PC-9 (cell line): ENCODE results near the gene ALPK1. TPM values are rescaled to one million over a fixed set of nuclear protein-coding genes. Genes with fewer than 3 reads are reported as not detected.

ENCODE experiments used
- BruUV-seq: library from RNA; stranded (reverse); fragments of 400-500 nt; replicated peaks from 2 replicates; lab custom pipeline; 2021; lab: Mats Ljungman, UMichigan
- CTCF ChIA-PET: fragments of 300-600 bp; sonication (Branson Sonifier 250); formaldehyde crosslinking; loops from one replicate; lab custom pipeline; 2022; ENCODE audit warnings: antibody characterized with exemption; lab: Charles Lee
- POLR2A ChIA-PET: fragments of 300-600 bp; sonication (Branson Sonifier 250); formaldehyde crosslinking; loops from one replicate; lab custom pipeline; 2022; ENCODE audit warnings: antibody characterized with exemption; ENCODE audit not compliant: unreplicated experiment; lab: Charles Lee
- DNase-seq, 2 experiments: peaks; one replicate each; pipeline versions ENCODE4 v3.0.0 to v3.0.0-alpha.2; 2015 to 2022; ENCODE audit warnings: mixed read lengths in 1 of 2
- H2AFZ ChIP-seq: fragments of 200-600 bp; sonication (generic); 2 replicates; pipeline ENCODE4 v1.8.1; 2017; ENCODE audit warnings: antibody characterized with exemption
- H3F3A ChIP-seq: fragments of 200-600 bp; sonication (generic); 2 replicates; pipeline ENCODE4 v1.8.1; 2017; ENCODE audit warnings: antibody characterized with exemption, mild to moderate bottlenecking, low read depth; ENCODE audit not compliant: insufficient read depth
- H3K27ac ChIP-seq: fragments of 200-600 bp; sonication (generic); 2 replicates; pipeline ENCODE4 v1.6.1; 2016; ENCODE audit warnings: mixed run types
- H3K27me3 ChIP-seq: fragments of 200-600 bp; sonication (generic); 2 replicates; pipeline ENCODE4 v1.6.1; 2016; ENCODE audit warnings: low read depth, mixed run types; ENCODE audit not compliant: insufficient read depth
- H3K36me3 ChIP-seq: fragments of 200-600 bp; sonication (generic); 2 replicates; pipeline ENCODE4 v1.6.1; 2016; ENCODE audit warnings: low read depth, mixed run types
- H3K4me1 ChIP-seq: fragments of 200-600 bp; sonication (generic); replicated peaks from 2 replicates; pipeline ENCODE4 v1.6.1; 2016; ENCODE audit warnings: mixed run types; ENCODE audit not compliant: insufficient read depth
- H3K4me2 ChIP-seq: fragments of 200-600 bp; sonication (generic); 2 replicates; pipeline ENCODE4 v1.6.1; 2017; ENCODE audit warnings: mixed run types
- H3K4me3 ChIP-seq: fragments of 200-600 bp; sonication (generic); 2 replicates; pipeline ENCODE4 v1.6.1; 2016; ENCODE audit warnings: mixed run types
- H3K79me2 ChIP-seq: fragments of 200-600 bp; sonication (generic); 2 replicates; pipeline ENCODE4 v1.6.1; 2017; ENCODE audit warnings: low read depth, mixed run types
- H3K9me2 ChIP-seq: fragments of 200-600 bp; sonication (generic); 2 replicates; pipeline ENCODE4 v1.8.1; 2017; ENCODE audit warnings: mild to moderate bottlenecking; ENCODE audit not compliant: insufficient read depth
- H3K9me3 ChIP-seq: fragments of 200-600 bp; sonication (generic); 2 replicates; pipeline ENCODE4 v1.8.1; 2016; ENCODE audit warnings: low read depth; ENCODE audit not compliant: insufficient read depth
- H4K20me1 ChIP-seq: fragments of 200-600 bp; sonication (generic); 2 replicates; pipeline ENCODE4 v1.8.1; 2017; ENCODE audit not compliant: insufficient read depth
- CTCF ChIP-seq: fragments of 200-600 bp; sonication (generic); conservative IDR thresholded peaks from 2 replicates; pipeline ENCODE4 v1.6.1; 2017; ENCODE audit warnings: mixed run types, antibody characterized with exemption, mild to moderate bottlenecking, moderate library complexity
- EZH2 ChIP-seq: fragments of 200-600 bp; sonication (generic); IDR thresholded peaks from 2 replicates; pipeline ENCODE4 v1.8.0; 2017; ENCODE audit warnings: antibody characterized with exemption, low read depth
- intact Hi-C: fragments of 100-400 bp; cut with micrococcal nuclease; formaldehyde crosslinking; loops from one replicate; pipeline ENCODE4 v1.10.0; 2022; ENCODE audit not compliant: unreplicated experiment
- total RNA-seq: library from RNA; stranded (reverse); gene quantifications from 2 replicates; pipeline ENCODE4 v1.2.3, GENCODE V29; 2021

Gene ALPK1
- total RNA-seq, 1 experiment from 2014 or later = 35.4 TPM

GRCh38 chr4:112402098-112402497, 104.9 kb downstream of the ALPK1 start:
- TF ChIP-seq CTCF = no peak
- TF ChIP-seq EZH2 = no peak
- ChIA-PET POLR2A (no interaction called here), CTCF (no interaction called here)
- Histone ChIP-seq H3K27ac (no peak overlapping the region), H3K36me3 (no peaks in the 10 kb centered on the region), H3K4me3 (no peak overlapping the region), H3K4me2 (no peak overlapping the region), H3K9me2 (no peaks in the 10 kb centered on the region), H3K27me3 (no peaks in the 10 kb centered on the region), H4K20me1 (no peaks in the 10 kb centered on the region), H3K79me2 (no peaks in the 10 kb centered on the region), H3K9me3 (no peaks in the 10 kb centered on the region), H3K4me1 (no peaks in the 10 kb centered on the region), H3F3A (no peaks in the 10 kb centered on the region), H2AFZ (no peak overlapping the region)
- no peak for DNase-seq
- intact Hi-C loops = no loop called here
- BruUV-seq = no TSS peak

GRCh38 chr4:112403101-112403945, 106.2 kb downstream of the ALPK1 start:
- Histone ChIP-seq H3K9me2 (no peaks in the 10 kb centered on the region), H3K36me3 (no peaks in the 10 kb centered on the region), H3K79me2 (no peaks in the 10 kb centered on the region), H3K4me3 (no peak overlapping the region), H3K27ac (no peak overlapping the region), H4K20me1 (no peaks in the 10 kb centered on the region), H3F3A (no peaks in the 10 kb centered on the region), H3K9me3 (no peaks in the 10 kb centered on the region), H3K4me2 (no peak overlapping the region), H3K27me3 (no peaks in the 10 kb centered on the region), H3K4me1 (no peaks in the 10 kb centered on the region), H2AFZ (no peak overlapping the region)
- intact Hi-C loops = no loop called here
- ChIA-PET CTCF (no interaction called here), POLR2A (no interaction called here)
- TF ChIP-seq EZH2 (no peak), CTCF (no peak)
- BruUV-seq = no TSS peak
- no peak for DNase-seq

GRCh38 chr4:112410364-112410763, 113.2 kb downstream of the ALPK1 start:
- Histone ChIP-seq H3F3A (no peaks in the 10 kb centered on the region), H3K9me2 (no peaks in the 10 kb centered on the region), H3K27ac (no peak overlapping the region), H3K4me1 (peaks cover 6% of the 10 kb centered on the region; the same call in 1 of the 2 replicates), H3K4me3 (no peak overlapping the region), H3K4me2 (no peak overlapping the region), H3K27me3 (no peaks in the 10 kb centered on the region), H4K20me1 (no peaks in the 10 kb centered on the region), H3K9me3 (no peaks in the 10 kb centered on the region), H3K36me3 (no peaks in the 10 kb centered on the region), H2AFZ (no peak overlapping the region), H3K79me2 (no peaks in the 10 kb centered on the region)
- CTCF ChIA-PET = no interaction called here
- TF ChIP-seq EZH2 (no peak), CTCF (no peak)
- no peak for DNase-seq
- BruUV-seq = no TSS peak
- intact Hi-C loops = no loop called here
- POLR2A ChIA-PET = no interaction called here
